Stomach (tissue), 9 donors: ENCODE measurements around the gene NUAK1. TPM values are rescaled to one million over a fixed set of nuclear protein-coding genes. Genes with fewer than 3 reads are reported as not detected.

ENCODE experiments used
- DNase-seq, 2 donors: peaks; one replicate each; pipeline versions ENCODE4 v3.0.0 to v3.0.0-alpha.2; 2013 to 2019
- H3K27ac ChIP-seq, 5 donors: fragments of 200-600 bp in 4 of 5; sonication (generic) in 4 of 5; one replicate each; pipeline ENCODE4 v1.5.1; 2013 to 2019; ENCODE audit warnings: mild to moderate bottlenecking in 1 of 5, moderate library complexity in 1 of 5
- H3K27me3 ChIP-seq, 3 donors: fragments of 200-600 bp; sonication (generic); one replicate each; pipeline ENCODE4 v1.5.1; 2017 to 2019; ENCODE audit warnings: mixed run types in 1 of 3
- H3K36me3 ChIP-seq, 4 donors: fragments of 200-600 bp; sonication (generic); 1 replicate in 3 of 4; 2 replicates in 1 of 4; pipeline ENCODE4 v1.5.1; 2016 to 2019
- H3K4me1 ChIP-seq, 4 donors: fragments of 200-600 bp; sonication (generic); one replicate each; pipeline ENCODE4 v1.5.1; 2016 to 2019
- H3K4me3 ChIP-seq, 4 donors: fragments of 200-600 bp; sonication (generic) in 3 of 4; one replicate each; pipeline ENCODE4 v1.5.1; 2016 to 2019; ENCODE audit warnings: mild to moderate bottlenecking in 1 of 4
- H3K9me3 ChIP-seq, 4 donors: fragments of 200-600 bp; sonication (generic); one replicate each; pipeline ENCODE4 v1.5.1; 2016 to 2019
- EP300 ChIP-seq: sonication (generic); formaldehyde crosslinking; IDR thresholded peaks from one replicate; pipeline ENCODE4 v1.6.1; 2017; ENCODE audit warnings: antibody characterized with exemption
- POLR2A ChIP-seq, 4 donors: fragments of 450-650 bp; IDR thresholded peaks; one replicate each; pipeline ENCODE4 v1.6.1; 2016; ENCODE audit warnings: antibody characterized with exemption in 4 of 4, control low read depth in 2 of 4, mild to moderate bottlenecking in 1 of 4, moderate library complexity in 1 of 4
- POLR2AphosphoS5 ChIP-seq, 3 donors: sonication (generic); formaldehyde crosslinking; IDR thresholded peaks; one replicate each; pipeline ENCODE4 v1.6.1; 2016; ENCODE audit warnings: antibody characterized with exemption in 3 of 3
- WGBS, 5 donors: extraction: QIAGEN DNeasy Blood & Tissue Kit in 3 of 5; methylation state at CpG; one replicate each; pipeline versions ENCODE4 v1.1.5 to v1.1.7; 2013 to 2018; 5-methylcytosine and 5-hydroxymethylcytosine counted together
- intact Hi-C: fragments of 100-400 bp; cut with DNase I; formaldehyde crosslinking; loops from one replicate; pipeline ENCODE4 v1.15.1; 2023; ENCODE audit warnings: low total_unique reads
- polyA plus RNA-seq, 3 donors: library from polyadenylated mRNA; stranded (reverse); fragments of 200-250 nt; gene quantifications; one replicate each; pipeline ENCODE4 v1.2.3, GENCODE V29; 2013
- total RNA-seq, 5 donors: library from RNA; depleted of rRNA; stranded (reverse); fragments of >200 nt; gene quantifications; one replicate each; pipeline versions ENCODE4 v1.1.0 to v1.2.3, GENCODE V29; 2014 to 2016
- TF ChIP-seq, protein P1 (sequence below), 7 experiments: fragments of 450-650 bp in 4 of 7; fragments of 200-600 bp in 3 of 7; sonication (generic) in 3 of 7; IDR thresholded peaks; one replicate each; pipeline ENCODE4 v1.5.1; 2016 to 2019; ENCODE audit warnings: antibody characterized with exemption in 7 of 7, control low read depth in 2 of 7, mild to moderate bottlenecking in 1 of 7
- donor health status: healthy with polysubstance abuse.
- donor health status: Bipolar disorder and iron deficiency.
- donor health status: healthy.

Gene NUAK1
- total and polyA plus RNA-seq, 8 donors = 0.58 to 79.0 (median 4.3) TPM

DNA sequence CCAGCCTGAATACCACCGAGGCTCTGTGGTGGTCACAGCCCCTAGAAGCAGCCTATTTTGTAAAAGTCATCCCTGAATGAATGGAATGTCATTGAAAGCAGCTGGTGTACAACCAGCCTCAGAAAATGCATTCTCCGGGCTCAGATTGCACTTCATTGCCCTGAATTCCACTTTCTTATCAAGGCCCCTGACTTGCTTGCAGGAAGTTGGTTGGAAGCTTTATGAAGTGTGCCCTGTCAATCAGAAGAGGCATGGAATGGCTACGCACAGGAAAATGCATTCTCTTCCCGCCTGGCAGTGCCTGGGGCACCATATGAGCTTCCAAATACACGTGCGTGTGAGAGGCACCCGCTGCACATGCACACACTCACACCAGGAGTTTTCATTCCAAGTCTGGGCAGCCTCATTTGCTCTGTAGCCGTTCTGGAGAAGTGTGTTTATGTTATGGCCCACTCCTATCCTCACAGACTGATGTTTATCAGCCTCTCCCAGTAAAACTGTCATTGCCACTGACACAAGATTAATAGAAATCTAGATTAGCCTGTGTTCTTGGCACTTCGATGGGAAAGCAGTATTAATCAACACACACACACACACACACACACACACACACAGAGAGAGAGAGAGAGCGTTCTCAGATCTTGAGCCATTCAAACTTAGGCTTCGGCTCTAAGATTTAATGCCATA lies 63.9 kb downstream of the NUAK1 start:
- intact Hi-C loops = no loop called here
- WGBS, 5 donors = 28 to 37% (median 31%) methylated on average over 10 to 11 of the region's 11 CpGs
- peaks cover 0 to 12% (median 8%) of the 10 kb centered on the region in 4 donors for H3K36me3 ChIP-seq
- no peak for TF ChIP-seq POLR2A (IDR thresholded peaks at IDR 0.05)
- TF ChIP-seq, protein P1, sequence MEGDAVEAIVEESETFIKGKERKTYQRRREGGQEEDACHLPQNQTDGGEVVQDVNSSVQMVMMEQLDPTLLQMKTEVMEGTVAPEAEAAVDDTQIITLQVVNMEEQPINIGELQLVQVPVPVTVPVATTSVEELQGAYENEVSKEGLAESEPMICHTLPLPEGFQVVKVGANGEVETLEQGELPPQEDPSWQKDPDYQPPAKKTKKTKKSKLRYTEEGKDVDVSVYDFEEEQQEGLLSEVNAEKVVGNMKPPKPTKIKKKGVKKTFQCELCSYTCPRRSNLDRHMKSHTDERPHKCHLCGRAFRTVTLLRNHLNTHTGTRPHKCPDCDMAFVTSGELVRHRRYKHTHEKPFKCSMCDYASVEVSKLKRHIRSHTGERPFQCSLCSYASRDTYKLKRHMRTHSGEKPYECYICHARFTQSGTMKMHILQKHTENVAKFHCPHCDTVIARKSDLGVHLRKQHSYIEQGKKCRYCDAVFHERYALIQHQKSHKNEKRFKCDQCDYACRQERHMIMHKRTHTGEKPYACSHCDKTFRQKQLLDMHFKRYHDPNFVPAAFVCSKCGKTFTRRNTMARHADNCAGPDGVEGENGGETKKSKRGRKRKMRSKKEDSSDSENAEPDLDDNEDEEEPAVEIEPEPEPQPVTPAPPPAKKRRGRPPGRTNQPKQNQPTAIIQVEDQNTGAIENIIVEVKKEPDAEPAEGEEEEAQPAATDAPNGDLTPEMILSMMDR (IDR thresholded peaks at IDR 0.05) = no peak
- TF ChIP-seq EP300 = no peak
- no peak for TF ChIP-seq POLR2AphosphoS5 (IDR thresholded peaks at IDR 0.05)
- H3K9me3 ChIP-seq = no peaks in the 10 kb centered on the region
- H3K4me3 ChIP-seq = no peak overlapping the region
- DNase-seq = peak in 1 of 2 donors; percentile 51
- no peak overlapping the region for H3K27ac ChIP-seq
- H3K27me3 ChIP-seq = no peaks in the 10 kb centered on the region
- H3K4me1 ChIP-seq = peaks cover 5 to 37% (median 15%) of the 10 kb centered on the region in 4 donors

DNA sequence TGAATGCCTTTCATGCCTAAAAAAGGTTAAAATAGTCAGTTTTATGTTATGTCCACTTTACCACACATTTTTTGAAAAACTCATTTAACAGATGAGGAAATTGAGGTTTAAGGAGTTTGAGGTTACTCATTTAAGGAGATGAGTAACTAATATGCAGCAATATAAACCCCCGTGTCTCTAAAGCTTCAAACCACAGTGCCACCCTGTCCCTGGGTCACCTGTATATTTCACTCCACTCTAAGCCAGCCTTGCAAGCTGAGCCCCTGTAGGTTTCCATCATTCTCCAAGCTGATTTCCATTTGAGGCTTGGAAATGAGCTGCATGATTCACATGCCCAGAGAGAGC lies 64.4 kb downstream of the NUAK1 start:
- Histone ChIP-seq H3K27me3 (no peaks in the 10 kb centered on the region), H3K27ac (no peak overlapping the region), H3K4me3 (no peak overlapping the region), H3K9me3 (no peaks in the 10 kb centered on the region), H3K36me3 (peaks cover 0 to 15% (median 10%) of the 10 kb centered on the region in 4 donors), H3K4me1 (peaks cover 5 to 31% (median 14%) of the 10 kb centered on the region in 4 donors)
- 59 to 73% (median 65%) methylated on average over 1 of the region's 1 CpG for WGBS, 5 donors
- DNase-seq = no peak
- TF ChIP-seq POLR2AphosphoS5 (IDR thresholded peaks at IDR 0.05) (no peak), POLR2A (IDR thresholded peaks at IDR 0.05) (no peak), EP300 (no peak)
- TF ChIP-seq, protein P1 (IDR thresholded peaks at IDR 0.05) = no peak
- intact Hi-C loops = no loop called here

DNA sequence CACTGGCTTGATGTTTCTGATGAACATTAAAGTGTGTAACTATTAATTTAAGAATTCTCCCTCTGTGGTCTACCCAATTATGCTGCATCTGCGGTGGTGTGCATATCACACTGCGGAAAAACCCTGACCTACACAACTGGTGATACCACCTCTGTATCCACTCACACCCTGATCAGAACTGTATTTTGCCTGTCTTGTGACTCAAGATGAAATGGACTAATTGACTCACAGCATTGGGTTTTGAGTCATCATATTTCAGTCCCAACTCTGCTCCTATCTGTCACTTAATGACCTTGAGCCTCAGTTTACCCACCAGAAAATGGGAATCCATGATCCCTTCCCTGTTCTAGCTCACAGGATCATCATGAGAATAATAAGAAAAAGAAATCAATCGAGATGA lies 65.6 kb downstream of the NUAK1 start:
- H3K4me1 ChIP-seq = peaks cover 0 to 20% (median 7%) of the 10 kb centered on the region in 4 donors
- H3K9me3 ChIP-seq = no peaks in the 10 kb centered on the region
- DNase-seq = no peak
- no peak for TF ChIP-seq POLR2A (IDR thresholded peaks at IDR 0.05)
- no peaks in the 10 kb centered on the region for H3K27me3 ChIP-seq
- H3K4me3 ChIP-seq = no peak overlapping the region
- peaks cover 0 to 24% (median 14%) of the 10 kb centered on the region in 4 donors for H3K36me3 ChIP-seq
- intact Hi-C loops = no loop called here
- 85 to 93% (median 89%) methylated on average over 3 of the region's 3 CpGs for WGBS, 5 donors
- no peak overlapping the region for H3K27ac ChIP-seq

DNA sequence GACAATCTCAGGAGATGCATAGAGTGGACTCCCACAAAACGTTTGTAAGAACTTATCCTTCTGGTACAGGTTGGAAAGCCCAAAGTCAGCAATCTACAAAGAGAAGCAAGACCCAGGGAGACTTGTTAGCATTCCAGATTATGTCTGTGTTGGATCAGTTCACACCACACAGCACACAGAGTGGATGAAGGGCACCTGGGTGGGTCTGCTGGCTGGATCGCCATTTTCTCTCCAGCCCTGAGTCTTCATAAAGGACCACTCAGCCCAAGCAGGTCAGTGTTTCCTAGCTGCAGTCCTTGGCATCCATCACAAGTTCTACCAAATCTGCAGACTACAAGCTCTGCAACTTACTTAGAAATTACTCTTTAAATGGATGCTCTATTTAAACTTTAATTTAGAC lies 66.0 kb downstream of the NUAK1 start:
- peaks cover 0 to 19% (median 7%) of the 10 kb centered on the region in 4 donors for H3K4me1 ChIP-seq
- no peak overlapping the region for H3K4me3 ChIP-seq
- peak overlapping the region in 1 of 5 donors; percentile 24 for H3K27ac ChIP-seq
- 55 to 71% (median 66%) methylated on average over 2 of the region's 2 CpGs for WGBS, 5 donors
- intact Hi-C loops = no loop called here
- no peak for DNase-seq
- H3K27me3 ChIP-seq = no peaks in the 10 kb centered on the region
- no peaks in the 10 kb centered on the region for H3K9me3 ChIP-seq
- H3K36me3 ChIP-seq = peaks cover 0 to 28% (median 18%) of the 10 kb centered on the region in 4 donors
- TF ChIP-seq POLR2A (IDR thresholded peaks at IDR 0.05) (no peak), EP300 (no peak), POLR2AphosphoS5 (IDR thresholded peaks at IDR 0.05) (no peak)

DNA sequence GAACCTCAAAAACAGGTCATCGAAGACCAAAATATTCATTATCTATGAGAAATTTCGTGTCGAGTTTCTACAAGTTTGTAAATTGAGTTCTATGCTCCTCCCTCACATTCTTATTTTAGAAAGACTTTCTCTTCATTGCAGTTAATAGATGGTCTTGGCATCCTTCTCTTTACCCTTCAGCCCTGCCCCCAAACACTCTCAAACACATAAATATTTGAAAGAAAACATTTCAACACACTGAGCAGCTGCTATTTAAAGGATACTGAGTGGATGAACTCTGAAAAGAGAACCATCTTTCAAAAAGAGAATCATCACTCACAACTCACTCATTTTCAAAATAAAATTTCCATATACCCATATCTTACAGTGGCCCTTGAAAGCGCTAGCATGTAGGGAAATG lies 67.1 kb downstream of the NUAK1 start:
- no peak overlapping the region for H3K4me3 ChIP-seq
- intact Hi-C loops = no loop called here
- peaks cover 10 to 39% (median 29%) of the 10 kb centered on the region in 4 donors for H3K36me3 ChIP-seq
- TF ChIP-seq EP300 = no peak
- peak in 2 of 3 donors; percentile 20 to 46 for TF ChIP-seq POLR2AphosphoS5 (IDR thresholded peaks at IDR 0.05)
- peak in 1 of 2 donors; percentile 44 for DNase-seq
- H3K4me1 ChIP-seq = peaks cover 0 to 19% (median 7%) of the 10 kb centered on the region in 4 donors
- H3K9me3 ChIP-seq = no peaks in the 10 kb centered on the region
- peak overlapping the region in 3 of 5 donors; percentile 30 to 50 (median 40) for H3K27ac ChIP-seq
- no peaks in the 10 kb centered on the region for H3K27me3 ChIP-seq
- WGBS, 5 donors = 59 to 80% (median 68%) methylated on average over 4 of the region's 4 CpGs

DNA sequence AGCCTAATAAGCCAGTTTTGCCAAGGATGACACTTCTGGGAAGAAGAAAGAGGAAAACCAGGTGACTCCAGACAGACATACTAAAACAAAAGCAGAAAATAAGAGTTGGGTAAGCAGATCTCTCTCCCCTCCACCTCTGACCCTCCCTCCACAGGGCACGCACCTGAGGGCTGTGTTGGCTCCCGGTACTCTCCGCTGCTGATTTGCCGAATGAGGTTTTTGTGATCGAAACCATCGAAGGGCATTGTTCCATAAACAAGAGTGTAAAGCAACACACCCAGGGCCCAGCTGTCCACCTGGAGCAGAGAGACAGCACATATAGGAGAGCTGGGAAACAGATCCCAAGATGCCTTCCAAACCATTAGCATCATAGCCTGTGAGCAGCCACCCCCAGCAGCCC lies 68.1 kb downstream of the NUAK1 start:
- TF ChIP-seq, protein P1 (IDR thresholded peaks at IDR 0.05) = no peak
- TF ChIP-seq POLR2AphosphoS5 (IDR thresholded peaks at IDR 0.05) (no peak), POLR2A (IDR thresholded peaks at IDR 0.05) (no peak), EP300 (no peak)
- intact Hi-C loops = no loop called here
- Histone ChIP-seq H3K9me3 (no peaks in the 10 kb centered on the region), H3K4me3 (no peak overlapping the region), H3K27ac (peak overlapping the region in 1 of 5 donors; percentile 40), H3K27me3 (no peaks in the 10 kb centered on the region), H3K4me1 (peaks cover 0 to 19% (median 7%) of the 10 kb centered on the region in 4 donors), H3K36me3 (peaks cover 10 to 38% (median 36%) of the 10 kb centered on the region in 4 donors)
- DNase-seq = no peak
- WGBS, 5 donors = 92 to 97% (median 96%) methylated on average over 6 of the region's 6 CpGs
